IMR-90 (cell line): Measurements from ENCODE around the gene PON1. TPM values are rescaled to one million over a fixed set of nuclear protein-coding genes. Genes with fewer than 3 reads are reported as not detected.
A peak's percentile ranks its signal among the peaks of the same experiment; 100 is the strongest.

Experiments
- ATAC-seq: fragments of 200-7000 bp; cut with Tn5 transposase; 2 replicates; pipeline ENCODE4 v1.9.1; 2020; ENCODE audit warnings: low read depth, mild to moderate bottlenecking, moderate library complexity
- BruUV-seq: library from RNA; stranded (reverse); fragments of 400-500 nt; replicated peaks from 2 replicates; lab custom pipeline; 2021; lab: Mats Ljungman, UMichigan
- CTCF ChIA-PET: fragments of 300-600 bp; formaldehyde crosslinking; extraction: SDS; loops from one replicate; lab custom pipeline; 2021; ENCODE audit warnings: antibody characterized with exemption; lab: Yijun Ruan, JAX
- POLR2A ChIA-PET: fragments of 300-600 bp; sonication (Branson Sonifier 250); formaldehyde crosslinking; loops from one replicate; lab custom pipeline; 2022; ENCODE audit warnings: antibody characterized with exemption; ENCODE audit not compliant: unreplicated experiment; lab: Charles Lee
- DNase-seq: peaks from one replicate; pipeline ENCODE4 v3.0.0; 2013
- H2AFZ ChIP-seq: replicated peaks from 2 replicates; pipeline ENCODE3; 2013; ENCODE audit warnings: low read length, mild to moderate bottlenecking; ENCODE audit not compliant: poor library complexity
- H2AK5ac ChIP-seq: 2 replicates; pipeline ENCODE4 v1.6.1; 2013; ENCODE audit warnings: low read depth, low read length, inconsistent platforms
- H2AK9ac ChIP-seq: replicated peaks from 2 replicates; pipeline ENCODE3; 2013; ENCODE audit warnings: mild to moderate bottlenecking, low read depth, low read length, moderate library complexity; ENCODE audit not compliant: poor library complexity
- H2BK120ac ChIP-seq: 2 replicates; pipeline ENCODE4 v1.6.1; 2013; ENCODE audit warnings: low read depth, low read length, inconsistent platforms
- H2BK15ac ChIP-seq: 3 replicates; pipeline ENCODE4 v1.6.1; 2013; ENCODE audit warnings: low read depth, low read length, inconsistent platforms
- H2BK20ac ChIP-seq: 2 replicates; pipeline ENCODE4 v1.6.1; 2013; ENCODE audit warnings: low read depth, mild to moderate bottlenecking, inconsistent platforms, low read length, moderate library complexity
- H2BK5ac ChIP-seq: 2 replicates; pipeline ENCODE4 v1.6.1; 2013; ENCODE audit warnings: mild to moderate bottlenecking, low read depth, low read length, inconsistent platforms; ENCODE audit not compliant: poor library complexity, severe bottlenecking
- H3K14ac ChIP-seq: replicated peaks from 2 replicates; pipeline ENCODE4 v1.6.1; 2013; ENCODE audit warnings: low read depth, low read length, inconsistent platforms
- H3K18ac ChIP-seq: 2 replicates; pipeline ENCODE4 v1.6.1; 2013; ENCODE audit warnings: low read depth, low read length, control low read depth
- H3K23ac ChIP-seq: 2 replicates; pipeline ENCODE4 v1.6.1; 2013; ENCODE audit warnings: low read depth, low read length, inconsistent platforms
- H3K27ac ChIP-seq: 2 replicates; pipeline ENCODE4 v1.5.1; 2013; ENCODE audit warnings: mild to moderate bottlenecking, control low read depth, low read length; ENCODE audit not compliant: insufficient read depth
- H3K27me3 ChIP-seq: 2 replicates; pipeline ENCODE4 v1.6.1; 2013; ENCODE audit warnings: low read length; ENCODE audit not compliant: control insufficient read depth, insufficient read depth
- H3K36me3 ChIP-seq: 2 replicates; pipeline ENCODE4 v1.6.1; 2013; ENCODE audit warnings: low read length, mixed read lengths; ENCODE audit not compliant: control insufficient read depth, insufficient read depth
- H3K4ac ChIP-seq: 2 replicates; pipeline ENCODE4 v1.6.1; 2013; ENCODE audit warnings: low read depth, low read length, inconsistent platforms
- H3K4me1 ChIP-seq: 2 replicates; pipeline ENCODE4 v1.6.1; 2013; ENCODE audit warnings: low read length, mixed read lengths; ENCODE audit not compliant: control insufficient read depth, insufficient read depth
- H3K4me2 ChIP-seq: 2 replicates; pipeline ENCODE4 v1.6.1; 2013; ENCODE audit warnings: low read depth, mild to moderate bottlenecking, control low read depth, low read length, moderate library complexity
- H3K4me3 ChIP-seq: 2 replicates; pipeline ENCODE4 v1.5.1; 2013; ENCODE audit warnings: low read depth, mild to moderate bottlenecking, control low read depth, low read length, moderate library complexity; ENCODE audit not compliant: insufficient read depth
- H3K56ac ChIP-seq: 2 replicates; pipeline ENCODE4 v1.6.1; 2013; ENCODE audit warnings: low read length, inconsistent platforms; ENCODE audit not compliant: insufficient read depth; ENCODE audit errors: extremely low read depth
- H3K79me1 ChIP-seq, 2 experiments: 2 replicates each; pipeline ENCODE4 v1.6.1; 2013; ENCODE audit warnings: low read length in 2 of 2, inconsistent platforms in 1 of 2, low read depth in 1 of 2
- H3K9ac ChIP-seq: 2 replicates; pipeline ENCODE4 v1.6.1; 2013; ENCODE audit warnings: low read depth, low read length, control low read depth
- H3K9me1 ChIP-seq: 2 replicates; pipeline ENCODE4 v1.6.1; 2013; ENCODE audit warnings: low read length, inconsistent platforms; ENCODE audit not compliant: insufficient read depth
- H3K9me3 ChIP-seq: 2 replicates; pipeline ENCODE4 v1.6.1; 2013; ENCODE audit warnings: low read length; ENCODE audit not compliant: control insufficient read depth, insufficient read depth
- H4K20me1 ChIP-seq: 2 replicates; pipeline ENCODE4 v1.6.1; 2013; ENCODE audit warnings: low read length, inconsistent platforms; ENCODE audit not compliant: insufficient read depth
- H4K5ac ChIP-seq: 2 replicates; pipeline ENCODE4 v1.6.1; 2013; ENCODE audit warnings: mild to moderate bottlenecking, low read depth, low read length, control low read depth
- H4K8ac ChIP-seq, 2 experiments: 2 replicates each; pipeline ENCODE4 v1.6.1; 2013; ENCODE audit warnings: low read depth in 2 of 2, low read length in 2 of 2, control low read depth in 1 of 2, inconsistent platforms in 1 of 2
- H4K91ac ChIP-seq: 2 replicates; pipeline ENCODE4 v1.6.1; 2013; ENCODE audit warnings: low read depth, low read length, inconsistent platforms; ENCODE audit not compliant: insufficient read depth
- CTCF ChIP-seq: conservative IDR thresholded peaks from 2 replicates; pipeline ENCODE4 v1.5.1; 2012; ENCODE audit warnings: mild to moderate bottlenecking, low read depth, low read length, improper control_type of control experiment
- FOS ChIP-seq: fragments of 150-350 bp; IDR thresholded peaks from 2 replicates; pipeline ENCODE4 v1.6.1; 2016; ENCODE audit warnings: low read depth, low read length
- MAZ ChIP-seq: IDR thresholded peaks from 2 replicates; pipeline ENCODE4 v1.6.1; 2012; ENCODE audit warnings: low read depth, mild to moderate bottlenecking, low read length, improper control_type of control experiment, moderate library complexity, borderline replicate concordance
- NFE2L2 ChIP-seq: fragments of 150-350 bp; IDR thresholded peaks from 2 replicates; pipeline ENCODE4 v1.6.1; 2016; ENCODE audit warnings: low read depth, mild to moderate bottlenecking, low read length
- RAD21 ChIP-seq: IDR thresholded peaks from 2 replicates; pipeline ENCODE4 v1.6.1; 2012; ENCODE audit warnings: low read length, improper control_type of control experiment
- SMC3 ChIP-seq: fragments of 150-350 bp; IDR thresholded peaks from 2 replicates; pipeline ENCODE4 v1.6.1; 2016; ENCODE audit warnings: low read depth, mild to moderate bottlenecking, antibody characterized with exemption, low read length, moderate library complexity
- whole genome bisulfite sequencing, 2 experiments: methylation state at CpG; one replicate each; pipeline versions ENCODE4 v1.1.5 to v1.1.7; 2013; ENCODE audit warnings: missing lambda C conversion rate in 2 of 2; ENCODE audit not compliant: insufficient read length in 1 of 2; ENCODE audit errors: extremely low coverage in 2 of 2; 5-methylcytosine and 5-hydroxymethylcytosine counted together
- dilution Hi-C: fragments of 300-500 bp; cut with HindIII; formaldehyde crosslinking; loops from one replicate; pipeline ENCODE4 v1.14.3; 2018; ENCODE audit warnings: low sequenced_read_pairs; ENCODE audit not compliant: unreplicated experiment
- in situ Hi-C: fragments of 300-500 bp; cut with MboI; formaldehyde crosslinking; loops from 3 replicates; pipeline ENCODE4 v1.14.3; 2019; ENCODE audit warnings: low sequenced_read_pairs, inconsistent platforms, mixed read lengths
- intact Hi-C: fragments of 100-400 bp; cut with micrococcal nuclease; formaldehyde crosslinking; loops from 2 replicates; pipeline ENCODE4 v1.10.0; 2022
- polyA plus RNA-seq, 3 experiments: library from polyadenylated mRNA; depleted of rRNA; stranded (reverse); fragments of >200 nt; gene quantifications; 2 replicates each; pipeline ENCODE4 v1.2.3, GENCODE V29; 2012; ENCODE audit warnings: low replicate concordance in 1 of 3
- total RNA-seq: library from RNA; depleted of rRNA; stranded (reverse); fragments of >200 nt; gene quantifications from 2 replicates; pipeline ENCODE4 v1.2.3, GENCODE V29; 2012
- TF ChIP-seq, protein P1 (sequence below): fragments of 150-350 bp; IDR thresholded peaks from 2 replicates; pipeline ENCODE4 v1.6.1; 2016; ENCODE audit warnings: low read depth, mild to moderate bottlenecking, low read length, moderate library complexity, borderline replicate concordance

The PON1 gene
- total and polyA plus RNA-seq, 2 of the 4 experiments (the other 2 are of a cell fraction), result not detected

DNA sequence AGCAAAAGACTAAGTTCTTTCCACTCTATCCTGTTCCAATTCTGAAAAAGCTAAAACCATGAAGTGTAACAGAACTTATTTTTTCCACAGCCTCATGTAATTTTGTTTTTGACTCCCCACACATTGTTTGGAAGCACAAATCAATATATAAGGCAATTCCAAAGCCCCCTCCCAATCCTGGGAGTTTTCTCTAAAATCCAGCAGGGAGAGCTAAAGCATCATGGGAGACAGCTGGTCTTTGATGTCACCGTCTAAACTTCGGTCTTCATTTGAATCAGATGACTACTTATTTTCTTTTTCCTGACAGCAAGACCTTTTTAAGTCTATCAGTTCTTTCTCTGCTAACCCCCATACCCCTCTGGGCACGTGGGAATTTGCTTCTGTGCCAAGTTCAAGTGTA, 33.3 kb upstream of the PON1 start:
- H2BK5ac ChIP-seq, result no peak overlapping the region
- no peak overlapping the region for H3K4ac ChIP-seq
- no peaks in the 10 kb centered on the region for H3K27me3 ChIP-seq
- H2AFZ ChIP-seq, result no peak overlapping the region
- no peak overlapping the region for H4K91ac ChIP-seq
- H3K9me3 ChIP-seq, result no peaks in the 10 kb centered on the region
- 0 out of 2 replicates have a peak, but pooled peaks have one; percentile 27 for TF ChIP-seq CTCF
- TF ChIP-seq FOS, result no peak
- no peak for TF ChIP-seq NFE2L2
- TF ChIP-seq SMC3, result no peak
- TF ChIP-seq, protein P1, sequence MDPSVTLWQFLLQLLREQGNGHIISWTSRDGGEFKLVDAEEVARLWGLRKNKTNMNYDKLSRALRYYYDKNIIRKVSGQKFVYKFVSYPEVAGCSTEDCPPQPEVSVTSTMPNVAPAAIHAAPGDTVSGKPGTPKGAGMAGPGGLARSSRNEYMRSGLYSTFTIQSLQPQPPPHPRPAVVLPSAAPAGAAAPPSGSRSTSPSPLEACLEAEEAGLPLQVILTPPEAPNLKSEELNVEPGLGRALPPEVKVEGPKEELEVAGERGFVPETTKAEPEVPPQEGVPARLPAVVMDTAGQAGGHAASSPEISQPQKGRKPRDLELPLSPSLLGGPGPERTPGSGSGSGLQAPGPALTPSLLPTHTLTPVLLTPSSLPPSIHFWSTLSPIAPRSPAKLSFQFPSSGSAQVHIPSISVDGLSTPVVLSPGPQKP, result no peak
- TF ChIP-seq MAZ, result no peak
- TF ChIP-seq RAD21, result peak; percentile 15; the same call in 1 of the 2 replicates
- H3K4me3 ChIP-seq, result no peak overlapping the region
- H4K20me1 ChIP-seq, result no peaks in the 10 kb centered on the region
- no peak overlapping the region for H3K4me2 ChIP-seq
- no peak for DNase-seq
- H3K9ac ChIP-seq, result no peak overlapping the region
- no peak overlapping the region for H3K27ac ChIP-seq
- no peak overlapping the region for H4K5ac ChIP-seq
- no CpG with 5 or more reads among the region's 3 CpGs for WGBS, 2 experiments
- intact Hi-C loops (loop anchor here (1.0 kb wide), 1 partner anchor 120 kb away; no protein-coding TSS in a partner anchor), in situ Hi-C loops (no loop called here), dilution Hi-C loops (no loop called here)
- CTCF ChIA-PET, result interaction anchor here (0.6 kb wide), 1 partner anchor 87 kb away, joined by 5 read pairs; no protein-coding TSS in a partner anchor
- POLR2A ChIA-PET, result no interaction called here
- no peak overlapping the region for H2AK9ac ChIP-seq
- no peak overlapping the region for H2BK120ac ChIP-seq
- H2BK15ac ChIP-seq, result no peak overlapping the region
- no peak overlapping the region for H2AK5ac ChIP-seq
- H3K18ac ChIP-seq, result no peak overlapping the region
- no peaks in the 10 kb centered on the region for H3K36me3 ChIP-seq
- H2BK20ac ChIP-seq, result no peak overlapping the region
- H3K4me1 ChIP-seq, result no peaks in the 10 kb centered on the region
- H3K14ac ChIP-seq, result no peak overlapping the region
- no peak overlapping the region for H3K23ac ChIP-seq
- no TSS peak for BruUV-seq
- no peak for ATAC-seq
- no peak overlapping the region for H4K8ac ChIP-seq
- no peaks in the 10 kb centered on the region for H3K9me1 ChIP-seq
- H3K79me1 ChIP-seq, result no peaks in the 10 kb centered on the region
- no peak overlapping the region for H3K56ac ChIP-seq
